H1 (cell line): ENCODE data around the gene RER1. TPM values are rescaled to one million over a fixed set of nuclear protein-coding genes. Genes with fewer than 3 reads are reported as not detected.

Source experiments
- CTCF ChIA-PET: fragments of 300-600 bp; sonication (Branson Sonifier 250); formaldehyde crosslinking; loops from one replicate; lab custom pipeline; 2021; ENCODE audit not compliant: partially characterized antibody; lab: Charles Lee
- POLR2A ChIA-PET: fragments of 300-600 bp; sonication (Branson Sonifier 250); formaldehyde crosslinking; loops from one replicate; lab custom pipeline; 2021; ENCODE audit warnings: inconsistent platforms; ENCODE audit not compliant: partially characterized antibody; lab: Charles Lee
- DNase-seq, 2 experiments: peaks; one replicate each; pipeline versions ENCODE4 v3.0.0 to v3.0.0-alpha.2; 2010 to 2022; ENCODE audit warnings: low spot score in 2 of 2, low read depth in 1 of 2, mixed read lengths in 1 of 2
- FAIRE-seq: peaks from 2 replicates; lab custom pipeline; 2011; peaks lifted over from hg19 to GRCh38; lab: Jason Lieb, UNC
- H2AFZ ChIP-seq: 2 replicates; pipeline ENCODE4 v1.8.1; 2012; ENCODE audit warnings: low read length, inconsistent platforms
- H2AK5ac ChIP-seq: 2 replicates; pipeline ENCODE4 v1.6.1; 2013; ENCODE audit warnings: low read depth, low read length
- H2BK120ac ChIP-seq: replicated peaks from 2 replicates; pipeline ENCODE3; 2013; ENCODE audit warnings: low read depth, low read length, inconsistent platforms
- H2BK12ac ChIP-seq: 2 replicates; pipeline ENCODE4 v1.6.1; 2013; ENCODE audit warnings: low read depth, low read length
- H2BK15ac ChIP-seq: 2 replicates; pipeline ENCODE4 v1.6.1; 2013; ENCODE audit warnings: low read length
- H2BK20ac ChIP-seq: 2 replicates; pipeline ENCODE4 v1.6.1; 2013; ENCODE audit warnings: low read length
- H2BK5ac ChIP-seq: 2 replicates; pipeline ENCODE4 v1.6.1; 2013; ENCODE audit warnings: low read depth, low read length
- H3K14ac ChIP-seq: 2 replicates; pipeline ENCODE4 v1.6.1; 2013; ENCODE audit warnings: inconsistent platforms; ENCODE audit not compliant: insufficient read length
- H3K18ac ChIP-seq: 2 replicates; pipeline ENCODE4 v1.6.1; 2013; ENCODE audit warnings: low read length; ENCODE audit errors: extremely low read depth
- H3K23ac ChIP-seq: 2 replicates; pipeline ENCODE4 v1.6.1; 2013; ENCODE audit warnings: inconsistent platforms; ENCODE audit not compliant: insufficient read length
- H3K23me2 ChIP-seq: 2 replicates; pipeline ENCODE4 v1.6.1; 2013; ENCODE audit warnings: low read depth, low read length
- H3K27ac ChIP-seq: 2 replicates; pipeline ENCODE4 v1.6.1; 2011; ENCODE audit warnings: low read depth, low read length, inconsistent platforms
- H3K27me3 ChIP-seq, 4 experiments: replicated peaks in 1 of 4; 1 replicate in 1 of 4; 2 replicates in 3 of 4; pipeline versions ENCODE4 v1.6.1 to v1.8.1; 2011 to 2013; ENCODE audit warnings: low read length in 3 of 4, mild to moderate bottlenecking in 3 of 4, inconsistent platforms in 2 of 4, mixed read lengths in 2 of 4, moderate library complexity in 1 of 4; ENCODE audit not compliant: control insufficient read depth in 3 of 4, insufficient read depth in 3 of 4; ENCODE audit errors: extremely low read depth in 1 of 4
- H3K36me3 ChIP-seq, 4 experiments: 2 replicates each; pipeline versions ENCODE4 v1.6.1 to v1.8.1; 2011 to 2013; ENCODE audit warnings: mild to moderate bottlenecking in 4 of 4, low read length in 3 of 4, moderate library complexity in 2 of 4, control low read depth in 1 of 4, inconsistent platforms in 1 of 4; ENCODE audit not compliant: insufficient read depth in 4 of 4, control insufficient read depth in 2 of 4
- H3K4ac ChIP-seq: replicated peaks from 2 replicates; pipeline ENCODE3; 2013; ENCODE audit warnings: low read length, low read depth, mixed read lengths, inconsistent platforms; ENCODE audit not compliant: insufficient read length
- H3K4me1 ChIP-seq, 4 experiments: replicated peaks in 1 of 4; 1 replicate in 1 of 4; 2 replicates in 3 of 4; pipeline versions ENCODE4 v1.6.1 to v1.8.1; 2011 to 2013; ENCODE audit warnings: low read length in 3 of 4, inconsistent platforms in 2 of 4, mixed read lengths in 1 of 4; ENCODE audit not compliant: insufficient read depth in 4 of 4, control insufficient read depth in 3 of 4
- H3K4me2 ChIP-seq, 2 experiments: 2 replicates each; pipeline versions ENCODE4 v1.6.1 to v1.8.1; 2011 to 2013; ENCODE audit warnings: low read depth in 2 of 2, low read length in 2 of 2, control low read depth in 1 of 2, inconsistent platforms in 1 of 2, mild to moderate bottlenecking in 1 of 2; ENCODE audit not compliant: insufficient read depth in 1 of 2
- H3K4me3 ChIP-seq, 4 experiments: fragments of 200-600, 300-600 bp in 1 of 4; sonication (generic), shearing (Covaris generic), sonication (Bioruptor Twin) in 1 of 4; 2 replicates each; pipeline versions ENCODE4 v1.5.1 to v1.8.1; 2011 to 2016; ENCODE audit warnings: low read length in 4 of 4, low read depth in 3 of 4, control low read depth in 2 of 4, inconsistent platforms in 2 of 4, mild to moderate bottlenecking in 2 of 4, mixed read lengths in 1 of 4, moderate library complexity in 1 of 4; ENCODE audit not compliant: insufficient read depth in 2 of 4; ENCODE audit errors: extremely low read depth in 1 of 4
- H3K56ac ChIP-seq: replicated peaks from 2 replicates; pipeline ENCODE3; 2013; ENCODE audit warnings: low read depth, mild to moderate bottlenecking, mixed read lengths, low read length, inconsistent platforms; ENCODE audit not compliant: insufficient read length
- H3K79me1 ChIP-seq: 2 replicates; pipeline ENCODE4 v1.6.1; 2013; ENCODE audit warnings: low read depth, low read length, control low read depth
- H3K79me2 ChIP-seq, 2 experiments: 2 replicates each; pipeline versions ENCODE4 v1.6.1 to v1.8.1; 2012 to 2013; ENCODE audit warnings: low read length in 2 of 2, mild to moderate bottlenecking in 2 of 2, inconsistent platforms in 1 of 2; ENCODE audit not compliant: insufficient read depth in 2 of 2, control insufficient read depth in 1 of 2
- H3K9ac ChIP-seq, 4 experiments: replicated peaks in 1 of 4; 1 replicate in 1 of 4; 2 replicates in 3 of 4; pipeline versions ENCODE4 v1.6.1 to v1.8.1; 2011 to 2013; ENCODE audit warnings: low read depth in 3 of 4, low read length in 3 of 4, control low read depth in 2 of 4, mild to moderate bottlenecking in 2 of 4, moderate library complexity in 2 of 4, inconsistent platforms in 1 of 4; ENCODE audit errors: extremely low read depth in 1 of 4
- H3K9me3 ChIP-seq, 2 experiments: 2 replicates each; pipeline versions ENCODE4 v1.6.1 to v1.8.1; 2012 to 2013; ENCODE audit warnings: mild to moderate bottlenecking in 2 of 2, moderate library complexity in 2 of 2, control low read depth in 1 of 2, inconsistent platforms in 1 of 2, low read depth in 1 of 2, low read length in 1 of 2, mixed read lengths in 1 of 2; ENCODE audit not compliant: insufficient read depth in 2 of 2
- H4K20me1 ChIP-seq, 2 experiments: replicated peaks in 1 of 2; 2 replicates each; pipeline versions ENCODE3 to v1.8.1; 2011 to 2013; ENCODE audit warnings: inconsistent platforms in 2 of 2, low read length in 2 of 2, mild to moderate bottlenecking in 1 of 2; ENCODE audit not compliant: insufficient read depth in 2 of 2, control insufficient read depth in 1 of 2
- H4K5ac ChIP-seq: 2 replicates; pipeline ENCODE4 v1.6.1; 2013; ENCODE audit warnings: low read length, low read depth, mixed read lengths, inconsistent platforms; ENCODE audit not compliant: insufficient read length
- H4K8ac ChIP-seq: 2 replicates; pipeline ENCODE4 v1.8.0; 2013; ENCODE audit warnings: mild to moderate bottlenecking, moderate library complexity, low read length, inconsistent platforms; ENCODE audit not compliant: insufficient read depth; ENCODE audit errors: extremely low read depth
- H4K91ac ChIP-seq: replicated peaks from 2 replicates; pipeline ENCODE3; 2013; ENCODE audit warnings: low read length, mixed read lengths, inconsistent platforms; ENCODE audit not compliant: insufficient read length
- KDM5A ChIP-seq: fragments of 200-600 bp; IDR thresholded peaks from 2 replicates; pipeline ENCODE4 v1.7.1; 2012; ENCODE audit warnings: mild to moderate bottlenecking, low read length, inconsistent platforms, mixed read lengths
- ZNF274 ChIP-seq: IDR thresholded peaks from 2 replicates; pipeline ENCODE4 v1.7.0; 2012; ENCODE audit warnings: low read length, borderline replicate concordance; ENCODE audit errors: extremely low read depth
- WGBS, 2 experiments: shearing (Covaris generic) in 1 of 2; methylation state at CpG; one replicate each; pipeline versions ENCODE4 v1.1.6 to v1.1.7; 2013 to 2015; ENCODE audit warnings: low lambda C conversion rate in 2 of 2, mixed read lengths in 2 of 2, inconsistent platforms in 1 of 2, low coverage in 1 of 2, missing lambda C conversion rate in 1 of 2; ENCODE audit not compliant: insufficient replicate concordance in 2 of 2, insufficient coverage in 1 of 2, insufficient read length in 1 of 2; ENCODE audit errors: extremely low coverage in 1 of 2, missing lambda C conversion rate in 1 of 2; 5-methylcytosine and 5-hydroxymethylcytosine counted together
- polyA plus RNA-seq, 7 experiments: library from polyadenylated mRNA; depleted of rRNA in 3 of 7; stranded (reverse) in 5 of 7; unstranded in 2 of 7; fragments of >200 nt in 5 of 7; fragments of 200-250 nt in 2 of 7; gene quantifications; 1 replicate in 5 of 7; 2 replicates in 1 of 7; 4 replicates in 1 of 7; pipeline versions ENCODE4 v1.2.1 to v1.2.3, GENCODE V29; 2011 to 2013; ENCODE audit warnings: missing spikeins in 2 of 7, mixed read lengths in 2 of 7
- total RNA-seq: library from RNA; stranded (reverse); fragmentation: NEBNext Ultra II Directional; extraction: Animal tissue kit (Norgen Biotek cat#: 25700); gene quantifications from 2 replicates; pipeline ENCODE4 v1.2.1, GENCODE V29; 2021

RER1 gene
- total and polyA plus RNA-seq, 2 of the 8 experiments (the other 6 are each of a cell fraction or from before 2014, with no cell fraction given) = 102 to 134 TPM

DNA sequence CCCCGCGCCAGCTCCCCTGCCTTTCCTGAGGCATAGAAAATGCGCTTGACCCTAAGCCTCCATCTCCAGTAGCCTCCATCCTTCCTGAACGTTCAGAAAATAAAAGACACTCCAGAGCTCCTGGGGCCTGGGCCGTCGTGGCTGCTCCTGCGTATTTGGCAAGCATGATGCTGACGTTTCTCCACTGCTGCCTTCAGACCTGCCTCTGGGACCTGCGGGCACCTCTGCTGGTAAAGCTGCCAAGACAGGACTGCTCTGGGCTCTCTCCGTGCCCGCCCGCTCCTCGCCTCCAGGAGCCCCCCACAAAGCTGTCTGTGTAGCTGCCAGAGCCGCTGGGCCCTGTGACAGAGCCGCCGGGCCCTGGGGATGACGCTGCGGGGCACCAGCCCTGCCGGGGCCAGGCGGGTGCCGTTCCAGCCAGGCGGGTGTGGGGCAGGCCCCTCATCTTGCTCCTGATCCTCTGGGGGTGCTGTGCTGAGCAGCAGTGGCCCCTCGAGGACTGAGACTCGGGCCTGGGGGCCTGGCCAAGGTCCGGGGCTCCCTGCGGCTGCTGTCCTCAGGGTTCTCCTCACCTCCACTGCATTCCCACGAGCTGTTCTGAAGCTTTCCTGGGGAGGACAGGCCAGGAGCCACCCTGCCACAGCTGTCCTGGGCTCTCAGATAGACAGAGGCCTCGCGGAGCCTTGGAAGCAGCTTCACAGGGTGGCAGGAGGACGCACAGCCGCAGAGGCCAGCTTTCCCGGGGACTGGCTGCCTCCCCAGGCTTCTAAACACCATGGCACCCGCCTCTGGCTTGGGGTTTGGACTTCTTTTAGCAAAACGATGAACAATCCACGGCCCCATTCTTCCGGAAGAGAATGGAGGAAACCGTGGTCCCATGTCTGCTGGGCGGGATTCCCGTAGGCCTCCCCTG, 48.4 kb upstream of the RER1 start:
- no peak for DNase-seq
- H3K27me3 ChIP-seq = no peaks in the 10 kb centered on the region
- peak overlapping the region; percentile 28; the same call in 1 of the 2 replicates for H4K8ac ChIP-seq
- no peak overlapping the region for H2BK120ac ChIP-seq
- H4K91ac ChIP-seq = no peak overlapping the region
- no peaks in the 10 kb centered on the region for H3K79me2 ChIP-seq
- H3K4ac ChIP-seq = no peak overlapping the region
- no peak overlapping the region for H2BK20ac ChIP-seq
- no peak overlapping the region for H3K23ac ChIP-seq
- H3K4me1 ChIP-seq = no peaks in the 10 kb centered on the region
- no peak overlapping the region for H3K4me2 ChIP-seq
- H2BK5ac ChIP-seq = no peak overlapping the region
- CTCF ChIA-PET = interaction anchor here (0.6 to 1.8 kb wide), 7 partner anchors 27 to 204 kb away, joined by 3 to 6 read pairs (median 3); partner anchors contain the start of gene FAAP20
- no peak overlapping the region for H2BK12ac ChIP-seq
- H4K20me1 ChIP-seq = peaks cover 0 to 3% of the 10 kb centered on the region in 2 experiments
- TF ChIP-seq ZNF274 (no peak), KDM5A (no peak)
- TF ChIP-seq, all 59 proteins: peak for 0
- Histone ChIP-seq H3K56ac (no peak overlapping the region), H2BK15ac (no peak overlapping the region), H2AK5ac (no peak overlapping the region), H3K4me3 (no peak overlapping the region), H3K9ac (no peak overlapping the region), H3K14ac (no peak overlapping the region), H3K18ac (no peak overlapping the region), H3K36me3 (no peaks in the 10 kb centered on the region), H2AFZ (no peak overlapping the region), H3K9me3 (no peaks in the 10 kb centered on the region), H3K27ac (no peak overlapping the region), H4K5ac (no peak overlapping the region), H3K79me1 (no peaks in the 10 kb centered on the region), H3K23me2 (no peaks in the 10 kb centered on the region)
- FAIRE-seq = no peak
- POLR2A ChIA-PET = interaction anchor here (0.6 to 1.0 kb wide), 2 partner anchors 69 to 778 kb away, joined by 3 read pairs; partner anchors contain the start of gene PEX10
- 94% methylated on average over 27 of the region's 39 CpGs; no CpG with 5 or more reads in 1 of the 2 experiments for WGBS, 2 experiments
